T-helper 2 cell treated with Interferon-gamma antibody and Interleukin-4, amounts not matched to agents 100 ng/mL and 5 ng/mL, for 36 hours (primary cell): ENCODE measurements around the gene KNSTRN. TPM values are rescaled to one million over a fixed set of nuclear protein-coding genes. Genes with fewer than 3 reads are reported as not detected.

Experiments
- intact Hi-C: fragments of 100-400 bp; cut with micrococcal nuclease; formaldehyde crosslinking; loops from one replicate; pipeline ENCODE4 v1.15.1; 2023
- total RNA-seq: library from RNA; stranded (reverse); gene quantifications from 2 replicates; pipeline ENCODE4 v1.2.3, GENCODE V29; 2022

Gene KNSTRN
- total RNA-seq, 1 donor from 2014 or later, result 52.1 TPM

DNA sequence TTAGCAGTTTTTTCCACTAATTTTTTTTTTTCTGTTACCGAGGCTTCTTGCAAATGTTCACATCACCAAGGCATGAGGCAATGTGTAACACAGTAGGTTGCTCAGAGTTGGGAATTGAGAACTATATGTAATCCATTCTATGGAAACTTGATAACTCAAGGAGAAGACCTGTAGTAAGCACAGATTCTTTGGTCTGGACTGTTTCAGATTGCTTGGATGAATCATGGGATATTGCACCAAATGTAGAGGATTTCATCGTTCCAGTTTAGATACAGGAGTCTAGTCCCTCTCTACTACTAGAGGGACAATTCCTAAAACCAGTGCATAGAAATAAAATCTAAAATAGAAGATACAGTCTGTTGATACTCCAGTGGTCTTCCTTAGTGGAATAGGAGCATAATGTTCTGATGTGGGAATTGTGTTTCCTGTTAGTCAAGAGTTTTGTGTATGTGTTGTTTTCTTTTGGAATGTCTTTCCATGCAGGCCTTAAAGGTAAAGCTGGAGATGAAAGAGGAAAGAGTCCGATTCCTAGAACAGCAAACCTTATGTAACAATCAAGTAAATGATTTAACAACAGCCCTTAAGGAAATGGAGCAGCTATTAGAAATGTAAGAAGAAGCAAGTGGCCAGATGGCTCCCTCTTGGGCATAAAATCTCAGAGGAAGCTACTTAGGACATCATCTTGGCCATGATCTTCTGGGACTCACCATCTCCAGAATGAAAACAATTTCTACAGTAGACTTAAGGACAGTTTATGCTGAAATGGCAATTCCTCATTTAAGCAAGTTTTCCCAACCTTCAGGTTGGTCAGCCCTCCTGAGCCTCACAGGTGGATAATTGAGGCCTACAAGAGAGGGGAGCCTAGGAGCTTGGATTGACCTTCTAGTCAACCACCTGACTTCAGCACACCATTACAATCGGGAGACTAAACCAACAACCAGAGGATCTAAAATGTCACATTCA lies 10.7 kb downstream of the KNSTRN start:
- intact Hi-C loops, result no loop called here

GRCh38 chr15:40397688-40398412 lies 15.3 kb downstream of the KNSTRN start:
- intact Hi-C loops, result no loop called here

DNA sequence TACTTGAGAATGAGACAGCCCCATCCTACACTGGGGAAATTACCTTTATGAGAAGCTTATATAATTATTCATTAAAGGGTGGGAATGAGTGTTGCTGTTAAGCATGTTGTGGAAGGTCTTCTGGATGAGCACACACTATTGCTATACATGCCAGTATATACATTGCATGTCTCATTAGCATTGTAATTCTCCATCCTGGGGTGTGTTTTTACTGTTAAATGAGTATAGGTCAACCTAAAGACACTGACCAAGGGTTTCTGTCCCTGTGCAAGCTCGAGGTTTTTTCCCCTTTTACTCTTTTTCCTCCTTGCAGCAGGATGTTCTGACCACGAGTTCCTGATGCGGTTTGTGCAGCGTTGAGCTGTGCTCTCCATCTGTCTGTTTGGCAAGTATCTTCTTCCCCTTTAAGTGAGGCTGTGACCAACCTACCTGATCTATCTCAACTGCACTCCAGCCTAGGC lies 15.9 kb downstream of the KNSTRN start:
- intact Hi-C loops, result no loop called here

DNA sequence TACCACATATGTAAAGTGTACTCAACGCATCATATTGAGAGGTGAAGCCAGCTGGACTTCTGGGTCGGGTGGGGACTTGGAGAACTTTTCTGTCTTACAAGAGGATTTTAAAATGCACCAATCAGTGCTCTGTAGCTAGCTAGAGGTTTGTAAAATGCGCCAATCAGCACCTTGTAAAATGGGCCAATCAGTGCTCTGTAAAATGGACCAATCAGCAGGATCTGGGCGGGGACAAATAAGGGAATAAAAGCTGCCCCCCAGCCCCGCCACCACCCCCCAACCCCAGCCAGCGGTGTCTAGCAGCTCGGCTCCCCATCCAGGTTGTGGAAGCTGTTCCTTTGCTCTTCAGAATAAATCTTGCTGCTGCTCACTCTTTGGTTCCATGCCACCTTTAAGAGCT lies 16.8 kb downstream of the KNSTRN start:
- intact Hi-C loops, result no loop called here

DNA sequence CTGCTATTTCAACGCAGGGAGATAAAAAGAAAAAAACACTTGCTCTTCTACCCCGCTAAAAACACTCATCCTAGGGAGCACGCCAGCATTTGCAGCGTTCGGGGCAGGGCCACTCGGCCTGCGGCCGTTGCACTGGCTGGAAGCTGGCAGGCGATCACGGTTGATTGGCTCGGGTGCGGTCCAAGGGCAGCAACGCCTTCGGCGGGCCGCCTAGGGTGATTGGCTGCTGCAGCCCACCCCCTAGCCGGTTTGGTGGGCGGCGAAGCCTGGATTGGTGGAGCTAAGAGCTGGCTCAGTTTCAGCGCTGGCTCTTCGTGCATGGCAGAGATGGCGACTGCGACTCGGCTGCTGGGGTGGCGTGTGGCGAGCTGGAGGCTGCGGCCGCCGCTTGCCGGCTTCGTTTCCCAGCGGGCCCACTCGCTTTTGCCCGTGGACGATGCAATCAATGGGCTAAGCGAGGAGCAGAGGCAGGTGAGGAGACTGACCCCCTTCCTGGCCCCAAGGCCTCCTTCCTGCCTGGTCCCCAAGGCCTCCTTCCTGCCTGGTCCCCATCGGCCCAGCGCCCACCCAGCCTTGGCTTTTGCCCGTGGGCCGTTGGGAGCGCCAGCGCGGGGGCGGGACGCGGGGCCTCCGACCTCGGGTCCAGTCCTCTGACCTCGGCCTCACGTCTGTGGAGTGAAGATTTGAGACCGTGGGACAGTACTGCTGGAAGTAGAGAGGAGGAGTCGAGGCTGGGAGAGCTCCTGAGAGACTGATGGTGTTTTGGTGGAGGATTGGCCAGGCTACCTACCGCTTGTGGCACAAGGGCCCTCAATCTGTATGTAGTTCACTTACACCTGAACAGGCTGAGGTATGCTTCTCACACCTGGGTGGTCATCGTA lies 23.2 kb downstream of the KNSTRN start, which contains the start of gene IVD:
TSS of gene IVD (plus strand) at position 295 of the 881 bp plus-strand sequence. CDS start at position 328, 33 bp downstream.
- intact Hi-C loops, result loop anchor here (1.0 to 5.0 kb wide), 2 partner anchors 23 to 63 kb away; partner anchors contain the start of genes CCDC9B and KNSTRN

DNA sequence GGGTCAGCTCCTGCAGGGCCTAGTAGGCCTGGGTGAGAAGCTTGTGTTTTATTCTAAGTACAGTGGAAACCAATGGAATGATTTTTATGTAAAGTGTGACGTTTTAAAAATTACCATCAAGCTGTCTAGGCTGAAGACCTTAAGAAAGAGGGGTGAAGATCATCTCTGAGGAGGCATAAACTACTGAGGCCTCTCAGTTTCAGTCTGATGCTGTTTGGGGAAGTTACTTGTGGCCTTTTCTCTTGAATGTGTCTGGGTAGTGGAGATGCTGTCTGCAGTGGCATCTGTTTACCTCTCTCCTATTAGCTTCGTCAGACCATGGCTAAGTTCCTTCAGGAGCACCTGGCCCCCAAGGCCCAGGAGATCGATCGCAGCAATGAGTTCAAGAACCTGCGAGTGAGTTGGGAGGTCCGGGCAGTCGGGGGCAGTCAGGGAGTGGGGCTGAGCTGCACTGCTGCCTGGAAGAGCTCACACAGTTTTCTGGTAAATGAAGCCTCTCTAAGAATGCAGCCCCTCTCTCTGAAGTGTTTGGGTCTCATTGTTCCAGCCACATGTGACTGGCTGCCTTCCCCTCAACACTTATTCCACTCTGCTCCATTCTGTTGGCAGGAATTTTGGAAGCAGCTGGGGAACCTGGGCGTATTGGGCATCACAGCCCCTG lies 24.9 kb downstream of the KNSTRN start:
- intact Hi-C loops, result loop anchor here (5.0 kb wide), 1 partner anchor 65 kb away; the partner anchor contains the start of gene CCDC9B

DNA sequence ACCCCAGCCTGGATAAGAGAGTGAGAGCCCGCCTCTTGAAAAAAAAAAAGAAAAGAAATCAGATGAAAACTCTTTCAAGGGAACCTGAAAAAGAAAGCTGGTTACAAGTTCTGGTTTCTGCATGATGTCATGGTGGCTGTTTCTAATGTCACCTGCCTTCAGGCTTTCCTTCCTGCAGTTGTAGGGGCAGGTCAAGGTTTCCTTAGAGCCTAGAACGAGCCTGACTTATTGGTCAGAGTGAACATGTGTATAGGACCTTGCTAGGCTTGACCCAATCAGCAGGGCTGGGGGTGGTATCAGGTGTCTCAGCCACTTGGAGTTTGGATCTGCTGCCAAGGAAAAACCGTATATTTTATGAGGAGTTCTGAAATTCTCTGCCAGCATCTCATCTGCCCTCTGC lies 26.8 kb downstream of the KNSTRN start:
- intact Hi-C loops, result loop anchor here (5.0 kb wide), 1 partner anchor 67 kb away; the partner anchor contains the start of gene CCDC9B

- intact Hi-C loops, result no loop called here
Measured at GRCh38 chr15:40410476-40410875, 28.0 kb downstream of the KNSTRN start.

DNA sequence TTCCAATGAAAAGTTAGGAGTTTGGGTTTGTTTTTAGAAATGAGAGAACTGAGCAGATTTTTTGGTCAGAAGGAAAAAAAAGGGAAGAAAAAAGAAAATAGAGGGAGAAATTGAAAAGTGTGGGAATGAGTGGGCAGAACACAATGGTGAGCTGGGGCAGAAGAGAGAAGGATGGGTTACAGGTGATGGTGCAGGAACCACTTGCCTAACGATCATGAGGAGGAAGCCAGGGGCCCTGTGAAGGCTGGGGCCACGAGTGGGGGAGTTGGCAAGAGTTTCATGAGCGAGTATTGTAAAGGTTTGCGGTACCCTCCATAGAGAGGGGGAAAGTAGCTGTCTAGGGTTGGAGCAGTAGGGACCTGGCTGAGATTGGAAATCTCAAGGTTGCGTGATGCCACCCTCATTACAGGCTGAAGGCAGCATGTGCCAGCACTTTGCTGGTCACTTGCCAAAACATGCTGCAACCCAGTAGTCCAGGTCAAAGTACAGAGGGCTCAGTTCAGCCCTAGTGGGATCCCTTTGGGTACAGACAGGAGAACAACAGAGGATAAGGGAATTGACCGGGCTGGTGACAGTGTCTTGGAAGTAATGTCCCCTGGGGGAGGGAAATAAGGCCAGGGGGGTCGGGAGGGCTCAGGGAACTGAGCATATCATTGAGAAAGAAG lies 29.7 kb downstream of the KNSTRN start:
- intact Hi-C loops, result no loop called here

DNA sequence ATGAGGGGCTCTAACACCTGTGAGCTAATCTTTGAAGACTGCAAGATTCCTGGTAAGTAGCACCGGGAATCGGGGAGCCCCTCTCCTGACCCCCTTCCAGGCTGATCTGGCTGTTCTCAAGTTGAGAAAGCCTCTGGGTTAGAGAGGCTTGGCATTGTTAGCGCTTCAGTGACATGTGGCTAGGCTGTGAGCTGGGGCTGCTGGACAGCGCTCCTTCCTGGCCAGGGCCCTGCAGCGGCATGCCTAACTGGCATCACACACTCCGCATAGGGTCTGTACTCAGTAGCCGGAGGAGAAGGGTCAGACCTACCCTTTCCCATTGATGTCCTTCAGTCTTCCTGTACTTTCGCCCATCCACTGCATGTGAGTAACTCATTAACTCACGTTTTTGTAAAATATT lies 30.5 kb downstream of the KNSTRN start:
- intact Hi-C loops, result no loop called here

- intact Hi-C loops, result no loop called here
Measured at GRCh38 chr15:40414816-40415215, 32.3 kb downstream of the KNSTRN start.

DNA sequence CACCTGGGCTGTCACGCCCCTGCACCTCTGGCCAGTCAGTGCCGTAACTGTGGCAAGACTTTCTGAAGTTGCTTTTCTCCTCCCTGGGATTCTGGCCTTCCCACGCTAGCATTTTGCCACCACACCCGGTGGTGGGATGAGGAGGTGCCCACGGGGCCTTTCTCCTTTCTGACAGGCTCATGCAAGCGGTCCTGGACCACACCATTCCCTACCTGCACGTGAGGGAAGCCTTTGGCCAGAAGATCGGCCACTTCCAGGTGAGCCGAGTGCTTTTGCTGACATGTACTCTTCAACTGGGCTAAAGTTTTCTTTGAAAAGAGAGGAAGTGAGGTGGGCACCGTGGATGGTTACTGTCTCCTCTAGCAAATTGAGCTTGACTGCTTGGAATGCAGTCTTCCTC lies 32.7 kb downstream of the KNSTRN start:
- intact Hi-C loops, result no loop called here

DNA sequence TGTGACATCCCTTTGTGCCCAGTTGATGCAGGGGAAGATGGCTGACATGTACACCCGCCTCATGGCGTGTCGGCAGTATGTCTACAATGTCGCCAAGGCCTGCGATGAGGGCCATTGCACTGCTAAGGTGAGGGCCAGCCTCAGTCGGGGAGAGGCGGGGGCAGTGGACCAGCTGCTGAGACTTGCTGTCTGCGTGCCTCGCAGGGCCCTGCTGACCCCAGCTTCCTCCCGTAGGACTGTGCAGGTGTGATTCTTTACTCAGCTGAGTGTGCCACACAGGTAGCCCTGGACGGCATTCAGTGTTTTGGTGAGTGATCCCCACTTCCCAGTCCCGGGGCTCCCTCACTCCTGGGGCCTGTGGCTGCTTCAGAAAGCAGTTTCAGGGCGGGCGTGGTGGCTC lies 33.5 kb downstream of the KNSTRN start:
- intact Hi-C loops, result no loop called here

- intact Hi-C loops, result no loop called here
Measured at GRCh38 chr15:40418126-40418525, 35.6 kb downstream of the KNSTRN start.

- intact Hi-C loops, result loop anchor here (5.0 kb wide), 1 partner anchor 138 kb away; the partner anchor contains the start of gene ANKRD63
Measured at GRCh38 chr15:40420071-40420713, 37.7 kb downstream of the KNSTRN start.

GRCh38 chr15:40420793-40421192 lies 38.3 kb downstream of the KNSTRN start:
- intact Hi-C loops, result loop anchor here (5.0 kb wide), 1 partner anchor 138 kb away; the partner anchor contains the start of gene ANKRD63

- intact Hi-C loops, result loop anchor here (1.0 to 5.0 kb wide), 3 partner anchors 53 to 139 kb away; partner anchors contain the start of gene ANKRD63
Measured at GRCh38 chr15:40421246-40422157, 39.0 kb downstream of the KNSTRN start.
